ENCODE measurements around the gene OR2A7. TPM values are rescaled to one million over a fixed set of nuclear protein-coding genes. Genes with fewer than 3 reads are reported as not detected.
"Not testable (repeated sequence)": the region's sequence is repeated elsewhere in the genome, so short reads cannot be mapped to it uniquely, and the experiment has no call there.

OR2A7 gene, protein sequence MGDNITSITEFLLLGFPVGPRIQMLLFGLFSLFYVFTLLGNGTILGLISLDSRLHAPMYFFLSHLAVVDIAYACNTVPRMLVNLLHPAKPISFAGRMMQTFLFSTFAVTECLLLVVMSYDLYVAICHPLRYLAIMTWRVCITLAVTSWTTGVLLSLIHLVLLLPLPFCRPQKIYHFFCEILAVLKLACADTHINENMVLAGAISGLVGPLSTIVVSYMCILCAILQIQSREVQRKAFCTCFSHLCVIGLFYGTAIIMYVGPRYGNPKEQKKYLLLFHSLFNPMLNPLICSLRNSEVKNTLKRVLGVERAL
- 10.8 TPM for total RNA-seq

DNA sequence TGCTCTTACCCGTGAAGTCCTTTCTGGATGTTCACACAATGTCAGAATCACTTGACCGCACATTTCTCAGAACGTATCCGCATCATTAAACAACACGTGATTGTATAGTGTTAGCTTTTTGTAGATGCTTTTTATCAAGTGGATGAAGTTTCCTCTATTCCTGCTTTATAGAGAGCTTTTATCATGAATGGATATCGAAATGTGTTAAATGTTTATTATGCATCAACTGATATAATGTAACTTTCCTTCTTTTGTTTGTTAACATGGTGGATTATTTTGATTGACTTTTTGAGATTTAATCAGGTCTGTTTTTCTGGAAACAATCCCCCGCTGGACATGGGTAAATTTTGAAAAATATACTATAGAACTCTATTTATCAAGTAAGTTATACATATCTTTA, at the start of gene OR2A7:
OR2A7 (minus strand) TSS at position 101 of the 400 bp plus-strand sequence. CDS start 5,164 bp downstream, outside the sequence.
- not testable (repeated sequence) for DNase-seq (ENCODE audit: low spot score)

DNA sequence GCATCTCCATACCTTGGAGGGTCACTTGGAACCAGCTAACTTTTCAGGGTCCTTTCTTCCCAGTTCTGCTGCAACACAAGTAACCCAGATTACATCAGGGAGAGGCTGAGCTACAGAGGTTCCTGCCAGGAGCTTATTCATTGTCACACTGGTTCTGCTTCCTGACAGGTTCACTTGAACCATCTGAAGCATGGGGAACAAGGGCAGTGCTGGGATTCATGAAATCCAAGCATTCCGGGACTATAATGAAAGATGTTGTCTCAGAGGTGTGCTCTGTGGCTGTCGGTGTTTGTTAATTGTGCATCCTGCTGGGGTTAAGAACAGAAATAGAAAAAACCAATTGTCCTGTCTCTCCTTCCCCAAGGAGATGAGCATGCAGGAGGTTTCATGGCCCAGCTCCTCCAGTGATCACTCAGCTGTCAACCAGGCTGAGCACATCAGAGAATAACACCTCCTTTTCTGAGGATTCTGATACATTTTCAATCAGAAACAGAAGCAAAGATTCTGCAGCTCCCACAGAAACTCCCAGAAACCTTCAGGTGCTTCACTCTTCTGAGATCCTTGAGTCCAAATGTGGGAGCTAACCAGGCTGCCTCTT, 47.4 kb upstream of the OR2A7 start, which contains the start of gene OR2A1:
OR2A1 (plus strand) TSS at position 548 of the 598 bp plus-strand sequence. CDS start 5,706 bp downstream, outside the sequence.
- not testable (repeated sequence) for DNase-seq (ENCODE audit: low spot score)

DNA sequence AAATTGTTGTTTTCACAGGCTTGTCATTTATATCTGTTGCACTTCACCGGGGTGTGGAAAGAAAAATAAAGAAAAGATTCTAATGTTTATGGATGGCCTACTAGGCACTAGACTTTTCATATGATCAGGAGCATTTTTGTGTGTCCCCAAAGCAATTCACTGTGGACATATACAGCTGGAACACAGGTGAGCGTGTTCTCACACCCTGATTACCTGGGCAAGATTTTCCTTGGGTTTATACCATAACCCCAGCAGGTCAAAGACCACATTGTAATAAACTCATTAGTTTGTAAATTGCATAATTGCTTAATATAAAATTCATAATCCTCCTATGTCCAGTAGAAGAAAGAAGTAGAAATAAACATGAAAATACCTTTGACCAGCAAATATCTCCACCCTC, 46.6 kb upstream of the OR2A7 start:
- DNase-seq (ENCODE audit: low spot score), result not testable (repeated sequence)

DNA sequence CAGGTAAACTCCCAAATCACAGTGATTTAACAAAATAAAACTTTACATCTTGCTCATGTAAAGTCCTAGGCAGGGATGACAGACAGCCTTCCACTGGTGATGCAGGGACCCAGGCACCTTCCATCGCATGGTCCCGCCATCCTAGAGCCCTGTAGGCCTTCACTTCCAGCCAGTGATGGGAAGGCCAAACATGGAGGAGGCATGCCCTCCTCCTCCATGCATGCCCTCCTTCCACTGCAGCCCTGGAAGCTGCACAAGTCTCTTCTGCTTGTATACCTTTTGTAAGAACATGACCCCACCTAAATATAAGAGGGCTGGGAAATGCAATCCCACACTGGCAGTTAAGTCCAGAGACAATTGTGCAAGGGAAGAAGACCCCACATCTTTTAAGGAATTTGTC, 45.1 kb upstream of the OR2A7 start:
- not testable (repeated sequence) for DNase-seq (ENCODE audit: low spot score)

DNA sequence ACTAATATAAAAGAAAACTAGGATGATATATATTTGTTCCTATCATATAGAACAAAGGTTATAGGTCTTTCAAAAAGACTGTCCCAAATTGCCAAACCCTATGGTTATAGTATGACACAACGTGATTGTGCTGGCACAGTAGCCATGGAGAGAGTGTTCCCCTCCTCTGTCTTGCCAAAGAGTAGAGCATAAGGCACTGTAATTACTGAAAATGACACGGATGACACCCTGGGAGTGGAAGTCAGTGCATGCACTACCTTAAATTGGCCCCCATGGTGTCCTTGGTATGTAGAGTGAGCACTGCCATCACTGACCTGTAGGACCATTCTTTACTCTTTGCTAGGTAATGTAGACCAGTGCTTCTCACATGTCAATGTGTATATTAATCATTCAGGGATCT, 40.6 kb upstream of the OR2A7 start:
- DNase-seq (ENCODE audit: low spot score), result not testable (repeated sequence)

DNA sequence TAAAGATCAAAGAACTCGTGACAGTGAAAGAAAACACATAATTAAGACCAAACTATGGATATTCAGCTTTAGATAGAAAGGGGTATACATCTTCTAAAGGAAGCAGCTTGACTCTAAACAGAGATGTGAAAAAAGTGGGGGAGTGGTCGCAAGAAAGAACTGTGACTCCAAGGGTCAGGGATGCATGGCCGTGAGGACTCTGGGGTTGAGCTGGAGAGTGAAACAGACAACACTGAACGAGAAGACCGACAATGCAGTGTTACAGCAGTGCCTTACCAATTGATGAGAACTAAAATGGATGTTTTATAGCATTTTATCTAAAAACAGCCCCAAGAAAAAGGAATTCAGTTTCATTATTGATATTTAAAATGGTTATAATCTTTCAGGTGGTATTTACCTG, 39.0 kb upstream of the OR2A7 start:
- not testable (repeated sequence) for DNase-seq (ENCODE audit: low spot score)

DNA sequence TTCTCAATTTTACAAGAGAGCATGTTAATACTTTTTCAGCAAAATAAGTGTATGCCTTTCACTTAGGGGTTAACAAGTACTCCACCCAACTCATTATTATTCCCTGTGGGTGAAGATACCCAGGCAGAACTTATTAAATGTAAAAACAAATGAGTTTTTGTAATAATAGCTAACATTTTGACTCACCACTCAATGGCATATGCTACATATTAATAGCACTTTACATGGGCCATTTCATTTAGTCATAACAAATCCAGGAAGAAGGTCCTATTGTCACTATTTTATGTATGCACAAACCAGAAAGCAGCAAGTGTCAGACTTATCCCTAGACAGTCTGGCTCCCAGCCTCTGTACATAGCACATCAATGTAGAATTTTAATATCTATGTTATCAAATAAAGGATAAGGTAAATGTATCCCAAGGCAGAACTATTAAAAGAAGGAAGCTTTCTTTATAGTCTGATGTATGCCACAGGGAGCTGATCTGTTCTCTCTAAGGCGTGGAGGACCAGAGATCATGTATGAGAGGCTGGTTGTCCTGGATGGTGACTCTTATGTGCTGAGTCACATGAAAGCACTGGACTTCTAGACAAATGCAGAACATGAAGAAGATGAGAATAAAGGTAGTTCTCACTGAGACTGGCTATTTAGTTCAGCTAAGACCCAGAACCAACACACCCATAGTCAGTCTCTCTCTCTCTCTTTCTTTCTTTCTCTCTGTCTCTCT, 38.1 kb upstream of the OR2A7 start:
- not testable (repeated sequence) for DNase-seq (ENCODE audit: low spot score)

DNA sequence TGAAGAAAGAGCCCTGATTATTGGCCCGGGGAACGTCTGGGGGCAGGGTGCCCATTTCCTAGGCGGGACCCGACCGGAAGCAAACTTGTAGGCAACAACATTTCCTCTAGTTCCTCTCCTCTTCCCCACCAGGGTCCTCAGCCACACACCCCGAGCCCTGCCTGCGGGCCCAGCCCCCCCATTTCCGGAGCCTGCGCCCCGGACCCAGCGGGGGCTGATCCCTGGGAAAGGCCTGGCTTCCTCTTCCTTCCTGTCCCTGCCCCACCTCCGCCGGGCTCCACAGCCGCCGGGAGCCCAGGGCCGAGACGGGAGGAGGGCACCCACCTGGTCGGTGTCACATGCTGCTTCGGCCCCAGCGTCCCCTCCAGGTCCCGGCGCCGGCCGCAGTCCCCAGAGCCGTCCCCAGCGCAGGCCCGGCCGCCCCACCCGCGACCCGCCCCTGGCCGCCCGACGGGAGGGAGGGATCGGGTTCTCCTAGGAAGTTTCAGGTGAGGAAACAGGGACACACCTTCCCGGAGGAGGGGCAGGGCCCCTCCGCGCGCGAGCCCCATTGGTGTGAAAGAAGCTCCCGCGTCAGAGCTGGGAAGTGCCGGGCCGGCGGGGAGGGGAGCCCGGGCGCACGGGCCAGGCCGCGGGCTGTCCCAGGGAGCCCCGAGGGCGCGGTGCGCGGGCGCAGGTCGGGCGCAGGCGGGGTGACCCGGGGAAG, 29.4 kb upstream of the OR2A7 start:
- not testable (repeated sequence) for DNase-seq (ENCODE audit: low spot score)

DNA sequence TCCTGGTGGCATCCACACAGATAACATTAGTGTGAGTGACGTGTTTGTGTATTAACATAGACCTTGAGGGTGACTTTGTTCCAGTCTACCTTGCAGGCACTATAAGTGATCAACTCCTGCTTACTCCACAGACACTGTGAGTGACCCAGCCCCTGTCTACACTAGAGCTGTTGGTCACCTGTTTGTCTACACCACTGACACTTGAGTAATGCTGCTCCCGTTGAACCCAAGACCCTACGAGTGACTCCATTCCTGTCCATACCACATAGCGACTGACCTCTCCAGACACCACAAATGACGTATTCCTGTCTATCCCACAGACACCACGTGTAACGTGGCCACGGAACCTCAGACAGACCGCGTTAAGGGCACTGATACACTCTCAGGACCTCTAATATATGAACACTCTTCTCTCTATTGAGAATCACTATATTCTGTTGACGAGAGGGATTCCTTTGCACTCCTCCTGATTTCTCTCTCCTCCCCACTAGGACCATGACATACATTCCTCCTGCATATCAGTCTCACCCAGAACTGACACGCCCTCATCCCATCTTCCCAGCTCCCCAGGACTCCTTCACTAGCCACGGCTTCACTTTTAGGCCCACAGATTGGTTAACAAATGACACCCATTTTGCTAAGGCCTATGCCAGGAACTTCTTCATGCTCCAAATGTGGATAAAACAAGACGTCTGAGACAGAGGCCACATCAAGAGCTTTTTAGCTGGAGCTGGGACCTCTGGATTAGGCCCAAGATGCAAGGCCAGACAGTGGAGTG, 28.0 kb upstream of the OR2A7 start:
- DNase-seq (ENCODE audit: low spot score), result not testable (repeated sequence)

DNA sequence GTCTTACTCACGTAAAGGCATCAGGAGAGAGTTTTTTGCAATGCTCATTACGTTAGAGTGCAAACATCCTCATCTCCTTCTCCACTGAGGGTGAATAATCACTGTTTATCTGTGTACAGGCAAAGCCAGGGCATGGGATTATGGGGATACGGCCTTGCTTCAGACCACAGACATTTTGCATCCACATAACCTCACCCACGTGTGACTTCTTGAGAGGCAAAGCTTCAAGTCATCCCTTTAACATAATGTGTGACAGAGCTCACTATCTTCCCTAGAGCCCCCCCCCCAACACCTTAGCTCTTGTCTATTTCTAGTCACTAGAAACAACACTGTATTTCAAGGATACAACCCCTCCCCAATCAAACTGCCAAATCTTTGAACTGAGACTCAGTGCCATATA, 27.0 kb upstream of the OR2A7 start:
- not testable (repeated sequence) for DNase-seq (ENCODE audit: low spot score)

DNA sequence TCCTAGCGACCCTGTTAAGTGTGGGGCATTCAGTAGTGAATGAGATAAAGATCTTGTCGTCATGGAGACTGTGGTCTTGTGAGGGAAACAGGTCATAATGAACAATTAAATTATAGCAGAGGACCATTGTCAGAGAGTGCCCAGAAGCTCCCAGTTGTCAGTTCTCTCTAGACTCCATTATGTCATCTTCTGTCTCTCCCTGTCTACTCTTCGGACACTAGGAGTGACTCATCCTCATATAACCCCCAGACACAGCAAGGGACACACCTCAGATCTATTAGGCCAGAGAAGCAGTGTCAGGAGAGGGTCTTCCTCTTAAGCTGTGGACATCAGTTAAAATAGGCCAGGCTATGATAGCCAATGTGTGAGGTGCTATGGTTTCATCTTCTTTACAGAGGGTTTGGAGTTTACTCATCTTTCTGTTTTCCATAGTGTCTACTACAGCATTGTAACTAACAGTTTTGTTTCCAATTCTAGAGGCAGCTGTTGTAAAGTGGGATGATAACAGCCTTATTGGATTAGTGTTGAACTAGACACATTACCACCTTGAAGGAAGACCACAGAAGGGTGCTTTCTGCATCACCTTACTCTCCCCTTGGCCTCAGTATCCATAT, 22.7 kb upstream of the OR2A7 start:
- DNase-seq (ENCODE audit: low spot score), result not testable (repeated sequence)

DNA sequence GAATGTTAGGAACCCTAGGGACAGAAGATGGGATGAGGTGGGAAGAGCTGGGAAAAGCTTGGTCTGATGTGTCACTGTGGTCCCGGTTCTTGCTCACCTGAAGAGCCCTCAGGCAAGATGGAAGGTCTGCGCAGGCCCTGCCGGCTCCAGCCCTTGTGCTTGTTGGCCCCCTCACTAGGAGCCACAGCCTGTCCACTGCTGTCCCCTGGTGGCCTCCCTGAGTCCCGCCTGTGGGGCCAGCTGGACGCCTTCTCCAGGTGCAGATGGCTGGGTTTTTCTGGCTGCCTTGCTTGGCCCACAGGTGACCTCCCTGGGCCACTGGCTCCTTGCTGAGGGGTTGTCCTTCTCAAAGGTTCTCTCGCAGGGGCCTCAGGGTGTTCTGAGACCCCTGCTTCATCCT, 19.1 kb upstream of the OR2A7 start:
- not testable (repeated sequence) for DNase-seq (ENCODE audit: low spot score)

DNA sequence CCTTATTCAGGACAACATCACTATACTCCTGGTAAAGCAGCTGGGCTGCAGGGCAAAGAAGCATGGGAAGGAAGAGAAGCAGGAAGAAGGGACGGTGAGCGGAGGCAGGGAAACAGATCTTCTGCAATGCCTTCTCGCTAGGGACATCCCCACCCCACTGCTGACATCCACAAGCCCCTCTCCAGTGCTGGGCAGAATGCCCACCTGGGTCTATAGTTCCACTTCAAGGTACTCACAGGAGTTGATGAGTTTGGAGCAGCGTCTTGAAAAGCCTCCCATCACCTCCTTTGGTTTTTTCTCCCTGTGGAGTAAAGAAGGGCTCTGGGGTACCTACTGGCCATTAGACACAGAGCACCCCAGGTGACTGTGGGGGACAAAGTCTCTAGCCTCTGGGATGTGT, 17.9 kb upstream of the OR2A7 start:
- DNase-seq (ENCODE audit: low spot score), result not testable (repeated sequence)

DNA sequence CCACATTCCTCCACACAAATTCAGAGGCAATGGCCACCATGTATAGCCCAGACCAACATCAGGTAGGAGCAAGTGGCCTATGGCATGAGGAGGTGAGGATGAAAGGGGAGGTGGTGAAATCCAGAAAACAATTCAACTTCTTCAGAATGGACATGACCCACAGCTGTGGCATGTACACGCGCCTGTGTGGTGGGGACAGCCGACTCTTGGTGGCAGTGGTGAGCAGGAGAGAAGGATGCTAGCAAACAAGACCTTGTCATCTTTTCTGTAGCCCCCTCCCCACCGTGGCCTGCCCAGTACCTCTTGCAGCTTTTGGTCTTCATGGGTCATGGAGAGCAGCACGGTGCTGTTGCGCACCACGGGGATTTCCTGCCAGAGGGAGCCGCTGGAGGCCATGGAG, 17.4 kb upstream of the OR2A7 start:
- DNase-seq (ENCODE audit: low spot score), result not testable (repeated sequence)

DNA sequence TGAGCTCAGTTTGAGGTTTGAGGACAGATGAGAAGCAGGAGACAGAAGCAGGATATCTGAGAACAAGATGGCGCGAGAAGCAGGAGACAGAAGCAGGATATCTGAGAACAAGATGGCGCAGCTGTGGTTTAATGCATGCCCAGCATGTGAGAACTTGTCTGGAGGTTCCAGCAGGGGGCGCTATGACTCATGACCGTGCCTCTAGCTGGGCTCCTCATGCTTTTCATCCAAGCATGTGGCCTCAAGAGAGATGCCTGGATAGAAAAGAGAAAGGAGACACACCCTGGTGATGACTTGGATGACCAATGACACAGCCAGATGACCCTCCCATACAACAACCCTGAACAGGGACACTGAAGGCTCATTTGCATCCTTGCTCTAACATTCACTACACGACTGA, 15.4 kb upstream of the OR2A7 start:
- not testable (repeated sequence) for DNase-seq (ENCODE audit: low spot score)

DNA sequence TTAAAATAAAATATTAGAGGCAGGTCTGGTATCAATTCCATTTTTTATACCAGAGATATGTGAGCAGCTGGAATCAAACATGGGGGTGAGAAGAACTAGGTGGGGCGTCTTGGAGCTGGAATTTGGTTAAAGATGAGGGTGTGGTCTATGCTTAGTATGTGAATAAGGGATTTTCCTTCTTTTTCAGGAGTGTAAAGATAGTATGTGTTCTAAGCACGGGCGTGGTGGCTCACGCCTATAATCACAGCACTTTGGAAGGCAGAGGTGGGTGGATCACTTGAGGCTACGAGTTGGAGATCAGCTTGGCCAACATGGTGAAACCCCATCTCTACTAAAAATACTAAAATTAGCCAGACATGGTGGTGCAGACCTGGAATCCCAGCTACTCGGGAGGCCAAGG, 10.7 kb upstream of the OR2A7 start:
- not testable (repeated sequence) for DNase-seq (ENCODE audit: low spot score)

DNA sequence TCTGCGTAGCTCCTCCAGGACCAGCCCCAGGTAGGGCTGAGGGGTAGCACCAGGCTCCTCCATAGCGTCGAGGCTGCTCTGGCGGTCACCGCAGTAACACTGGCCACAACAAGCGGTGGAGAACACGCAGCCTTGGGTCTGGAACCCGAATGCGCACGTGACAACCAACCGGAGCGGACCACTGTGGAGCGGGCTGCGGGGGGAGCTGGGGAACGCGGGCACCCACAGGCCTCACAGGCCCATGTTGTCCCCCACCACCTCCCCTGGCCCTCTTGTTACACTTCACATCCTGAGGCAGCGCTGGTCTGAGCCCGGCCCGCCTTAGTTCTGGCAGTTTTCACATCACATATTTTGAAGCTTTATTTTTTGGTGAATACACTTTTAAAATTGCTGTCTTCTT, 4.6 kb upstream of the OR2A7 start, which contains the start of gene CTAGE8:
CTAGE8 (minus strand) TSS at position 101 of the 400 bp plus-strand sequence; CDS start at position 63, 38 bp downstream.
- DNase-seq (ENCODE audit: low spot score), result not testable (repeated sequence)

DNA sequence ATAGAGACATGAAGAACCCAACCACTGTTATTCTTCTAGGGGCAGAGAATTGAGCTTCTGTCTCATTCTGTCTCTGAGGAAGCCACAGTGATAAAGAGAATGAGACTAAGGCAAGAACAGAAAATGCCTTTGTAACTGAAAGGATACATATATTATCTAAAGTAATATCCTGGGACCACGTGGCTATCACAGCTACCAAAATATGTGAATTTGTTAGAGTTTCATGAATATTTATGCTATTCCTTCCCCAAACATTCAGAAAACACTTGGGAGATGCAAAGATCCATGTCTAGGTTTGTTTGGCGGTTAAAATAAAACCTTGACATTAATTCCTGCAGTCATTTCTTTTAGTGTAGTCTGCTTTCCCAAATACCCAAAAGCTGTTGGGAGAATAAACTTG, 2.5 kb downstream of the OR2A7 start:
- DNase-seq (ENCODE audit: low spot score), result not testable (repeated sequence)

DNA sequence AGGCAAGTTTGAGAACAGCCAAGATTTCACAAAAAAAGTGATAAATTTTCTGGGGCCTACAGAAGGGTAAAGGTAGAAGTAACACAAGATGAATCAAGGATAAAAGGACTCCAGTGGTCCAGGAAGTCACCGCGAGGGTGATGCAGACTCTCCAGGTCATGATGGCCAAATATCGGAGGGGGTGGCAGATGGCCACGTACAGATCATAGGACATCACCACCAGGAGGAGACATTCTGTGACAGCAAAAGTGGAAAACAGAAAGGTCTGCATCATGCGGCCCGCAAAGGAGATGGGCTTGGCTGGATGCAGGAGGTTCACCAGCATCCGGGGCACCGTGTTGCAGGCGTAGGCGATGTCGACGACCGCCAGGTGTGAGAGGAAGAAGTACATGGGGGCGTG, 5.5 kb downstream of the OR2A7 start:
- DNase-seq (ENCODE audit: low spot score), result not testable (repeated sequence)

DNA sequence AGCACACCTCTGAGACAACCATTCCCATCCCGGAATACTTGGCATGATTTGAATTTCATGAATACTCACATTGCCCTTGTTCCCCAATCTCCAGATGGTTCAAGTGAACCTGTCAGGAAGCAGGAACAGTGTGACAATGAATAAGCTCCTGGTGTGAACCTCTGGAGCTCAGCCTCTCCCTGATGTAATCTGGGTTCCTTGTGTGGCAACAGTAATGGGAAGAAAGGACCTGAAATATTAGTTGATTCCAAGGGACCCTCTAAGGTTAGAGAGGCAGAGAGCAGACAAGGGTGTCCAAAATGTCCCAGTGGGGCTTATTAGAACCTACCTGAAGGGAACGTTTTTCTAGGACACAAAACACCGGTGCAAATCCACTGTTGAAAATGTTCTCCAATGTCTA, 8.5 kb downstream of the OR2A7 start:
- DNase-seq (ENCODE audit: low spot score), result no peak
